Esophagus muscularis mucosa (tissue), 4 donors: ENCODE measurements around the gene DOK7. TPM values are rescaled to one million over a fixed set of nuclear protein-coding genes. Genes with fewer than 3 reads are reported as not detected.

ENCODE experiments used
- DNase-seq: peaks from one replicate; pipeline ENCODE4 v3.0.0-alpha.2; 2017; ENCODE audit errors: extremely low spot score
- H3K27ac ChIP-seq, 4 donors: fragments of 200-600 bp; sonication (generic); replicated peaks in 1 of 4; 1 replicate in 3 of 4; 2 replicates in 1 of 4; pipeline ENCODE4 v1.5.1; 2016 to 2019; ENCODE audit warnings: mild to moderate bottlenecking in 1 of 4
- H3K27me3 ChIP-seq, 4 donors: fragments of 200-600 bp; sonication (generic); one replicate each; pipeline versions ENCODE4 v1.5.1 to v1.6.0; 2016 to 2019
- H3K36me3 ChIP-seq, 4 donors: fragments of 200-600 bp; sonication (generic); one replicate each; pipeline ENCODE4 v1.5.1; 2016 to 2019
- H3K4me1 ChIP-seq, 4 donors: fragments of 200-600 bp; sonication (generic); one replicate each; pipeline ENCODE4 v1.5.1; 2016 to 2019
- H3K4me3 ChIP-seq, 4 donors: fragments of 200-600 bp; sonication (generic); 1 replicate in 2 of 4; 2 replicates in 2 of 4; pipeline ENCODE4 v1.5.1; 2016 to 2019; ENCODE audit warnings: mild to moderate bottlenecking in 4 of 4, moderate library complexity in 1 of 4
- H3K9me3 ChIP-seq, 4 donors: fragments of 200-600 bp; sonication (generic); 1 replicate in 3 of 4; 2 replicates in 1 of 4; pipeline ENCODE4 v1.5.1; 2016 to 2019
- CTCF ChIP-seq, 3 experiments: fragments of 200-600 bp in 2 of 3; fragments of 450-650 bp in 1 of 3; sonication (generic) in 2 of 3; IDR thresholded peaks; one replicate each; pipeline ENCODE4 v1.5.1; 2017 to 2019; ENCODE audit warnings: antibody characterized with exemption in 3 of 3, mild to moderate bottlenecking in 2 of 3, moderate library complexity in 1 of 3
- EP300 ChIP-seq: sonication (generic); formaldehyde crosslinking; IDR thresholded peaks from one replicate; pipeline ENCODE4 v1.6.1; 2017; ENCODE audit warnings: antibody characterized with exemption
- POLR2A ChIP-seq: fragments of 450-650 bp; IDR thresholded peaks from one replicate; pipeline ENCODE4 v1.6.1; 2017; ENCODE audit warnings: antibody characterized with exemption, moderate library complexity, mild to moderate bottlenecking, low read depth
- POLR2AphosphoS5 ChIP-seq, 2 donors: sonication (generic); formaldehyde crosslinking; IDR thresholded peaks; one replicate each; pipeline ENCODE4 v1.6.1; 2017; ENCODE audit warnings: antibody characterized with exemption in 2 of 2
- WGBS: methylation state at CpG from one replicate; pipeline ENCODE4 v1.1.5; 2018; 5-methylcytosine and 5-hydroxymethylcytosine counted together
- intact Hi-C: fragments of 100-400 bp; cut with DNase I; formaldehyde crosslinking; loops from one replicate; pipeline ENCODE4 v1.15.1; 2023
- total RNA-seq, 4 donors: library from RNA; depleted of rRNA; stranded (reverse); fragments of >200 nt; gene quantifications; one replicate each; pipeline versions ENCODE4 v1.1.0 to v1.2.1, GENCODE V29; 2016

DOK7 gene
- total RNA-seq, 4 donors from 2014 or later = 0.50 to 1.7 (median 1.4) TPM

- 81% methylated on average over 17 of the region's 19 CpGs for WGBS
- H3K27ac ChIP-seq = no peak overlapping the region
- no peaks in the 10 kb centered on the region for H3K9me3 ChIP-seq
- no peak overlapping the region for H3K4me3 ChIP-seq
- no peak for TF ChIP-seq POLR2AphosphoS5 (IDR thresholded peaks at IDR 0.05)
- no peak for TF ChIP-seq EP300
- no peak for TF ChIP-seq POLR2A
- no peak for TF ChIP-seq CTCF (IDR thresholded peaks at IDR 0.05)
- no peak for DNase-seq
- H3K27me3 ChIP-seq = peaks cover 0 to 88% (median 0%) of the 10 kb centered on the region in 4 donors
- peaks cover 0 to 2% (median 0%) of the 10 kb centered on the region in 4 donors for H3K36me3 ChIP-seq
- intact Hi-C loops = no loop called here
- peaks cover 12 to 50% (median 16%) of the 10 kb centered on the region in 4 donors for H3K4me1 ChIP-seq
Observed at GRCh38 chr4:3481783-3482393, 18.8 kb downstream of the DOK7 start.

- Histone ChIP-seq H3K4me3 (no peak overlapping the region), H3K4me1 (peaks cover 12 to 50% (median 16%) of the 10 kb centered on the region in 4 donors), H3K27ac (no peak overlapping the region), H3K36me3 (no peaks in the 10 kb centered on the region), H3K27me3 (peaks cover 0 to 88% (median 0%) of the 10 kb centered on the region in 4 donors), H3K9me3 (no peaks in the 10 kb centered on the region)
- no peak for DNase-seq
- no peak for TF ChIP-seq POLR2A
- TF ChIP-seq POLR2AphosphoS5 (IDR thresholded peaks at IDR 0.05) = no peak
- no peak for TF ChIP-seq CTCF (IDR thresholded peaks at IDR 0.05)
- TF ChIP-seq EP300 = no peak
- intact Hi-C loops = no loop called here
- 92% methylated on average over 10 of the region's 12 CpGs for WGBS
Observed at GRCh38 chr4:3482707-3483106, 19.6 kb downstream of the DOK7 start.

GRCh38 chr4:3483471-3483921 is 20.4 kb downstream of the DOK7 start:
- Histone ChIP-seq H3K4me3 (no peak overlapping the region), H3K36me3 (no peaks in the 10 kb centered on the region), H3K27me3 (peaks cover 0 to 85% (median 0%) of the 10 kb centered on the region in 4 donors), H3K4me1 (peaks cover 12 to 50% (median 16%) of the 10 kb centered on the region in 4 donors), H3K9me3 (no peaks in the 10 kb centered on the region), H3K27ac (no peak overlapping the region)
- WGBS = 51% methylated on average over 21 of the region's 23 CpGs
- TF ChIP-seq EP300 = no peak
- no peak for TF ChIP-seq POLR2AphosphoS5 (IDR thresholded peaks at IDR 0.05)
- TF ChIP-seq POLR2A = no peak
- no peak for TF ChIP-seq CTCF (IDR thresholded peaks at IDR 0.05)
- intact Hi-C loops = no loop called here
- no peak for DNase-seq

- Histone ChIP-seq H3K27ac (no peak overlapping the region), H3K36me3 (no peaks in the 10 kb centered on the region)
- intact Hi-C loops = no loop called here
Observed at GRCh38 chr4:3484057-3484973, 21.2 kb downstream of the DOK7 start.

More at GRCh38 chr4:3484057-3484973, 21.2 kb downstream of the DOK7 start:
- no peak for DNase-seq
- Histone ChIP-seq H3K27me3 (peaks cover 0 to 91% (median 0%) of the 10 kb centered on the region in 4 donors), H3K4me3 (no peak overlapping the region), H3K4me1 (peaks cover 12 to 50% (median 16%) of the 10 kb centered on the region in 4 donors), H3K9me3 (no peaks in the 10 kb centered on the region)
- WGBS = 77% methylated on average over 13 of the region's 45 CpGs
- TF ChIP-seq POLR2AphosphoS5 (IDR thresholded peaks at IDR 0.05) = no peak
- TF ChIP-seq POLR2A = no peak
- TF ChIP-seq EP300 = no peak
- no peak for TF ChIP-seq CTCF (IDR thresholded peaks at IDR 0.05)
